HepG2 (cell line): ENCODE measurements around the gene NFE2L1. TPM values are rescaled to one million over a fixed set of nuclear protein-coding genes. Genes with fewer than 3 reads are reported as not detected.

ENCODE experiments used
- AHR ChIP-seq: IDR thresholded peaks from 2 replicates; pipeline ENCODE4 v1.6.1; 2018; ENCODE audit warnings: missing genetic modification reagents, missing compliant biosample characterization
- EEA1 ChIP-seq: sonication (generic); formaldehyde crosslinking; IDR thresholded peaks from 2 replicates; pipeline ENCODE4 v1.5.1; 2020; ENCODE audit warnings: mild to moderate bottlenecking, missing genetic modification reagents, borderline replicate concordance
- LBX2 ChIP-seq: sonication (generic); formaldehyde crosslinking; IDR thresholded peaks from 2 replicates; pipeline ENCODE4 v1.5.0; 2020; ENCODE audit warnings: missing genetic modification reagents, mild to moderate bottlenecking, borderline replicate concordance
- MBD4 ChIP-seq: IDR thresholded peaks from 2 replicates; pipeline ENCODE4 v1.6.1; 2012; ENCODE audit warnings: low read length, inconsistent platforms, borderline replicate concordance
- NBN ChIP-seq: fragments of 450-650 bp; conservative IDR thresholded peaks from 2 replicates; pipeline ENCODE4 v1.6.1; 2017
- NONO ChIP-seq, 2 experiments: fragments of 450-650 bp in 1 of 2; sonication (generic) in 1 of 2; formaldehyde crosslinking in 1 of 2; IDR thresholded peaks in 1 of 2; conservative IDR thresholded peaks in 1 of 2; 2 replicates each; pipeline versions ENCODE4 v1.6.1 to v1.8.0; 2017 to 2022; ENCODE audit warnings: mild to moderate bottlenecking in 1 of 2, missing genetic modification reagents in 1 of 2, moderate library complexity in 1 of 2
- SALL2 ChIP-seq: sonication (generic); formaldehyde crosslinking; IDR thresholded peaks from 2 replicates; pipeline ENCODE4 v1.8.1; 2023; ENCODE audit warnings: mild to moderate bottlenecking, missing genetic modification reagents, inconsistent platforms
- SMARCE1 ChIP-seq: fragments of 450-650 bp; IDR thresholded peaks from 2 replicates; pipeline ENCODE4 v1.6.1; 2017; ENCODE audit warnings: borderline replicate concordance
- ZBTB20 ChIP-seq: sonication (generic); formaldehyde crosslinking; IDR thresholded peaks from 2 replicates; pipeline ENCODE4 v1.8.1; 2023; ENCODE audit warnings: missing genetic modification reagents, low read depth, mild to moderate bottlenecking, borderline replicate concordance
- ZBTB38 ChIP-seq: sonication (generic); formaldehyde crosslinking; IDR thresholded peaks from 2 replicates; pipeline ENCODE4 v1.5.1; 2020; ENCODE audit warnings: mild to moderate bottlenecking, missing genetic modification reagents
- ZBTB4 ChIP-seq: sonication (generic); formaldehyde crosslinking; IDR thresholded peaks from 2 replicates; pipeline ENCODE4 v1.4.0; 2020; ENCODE audit warnings: missing genetic modification reagents, mild to moderate bottlenecking, borderline replicate concordance
- ZFP82 ChIP-seq: sonication (generic); formaldehyde crosslinking; IDR thresholded peaks from 2 replicates; pipeline ENCODE4 v1.5.1; 2020; ENCODE audit warnings: mild to moderate bottlenecking, missing genetic modification reagents, borderline replicate concordance
- ZMYM2 ChIP-seq: sonication (generic); formaldehyde crosslinking; IDR thresholded peaks from 2 replicates; pipeline ENCODE4 v1.8.0; 2022; ENCODE audit warnings: mild to moderate bottlenecking, missing genetic modification reagents
- ZNF619 ChIP-seq: sonication (generic); formaldehyde crosslinking; IDR thresholded peaks from 2 replicates; pipeline ENCODE4 v1.4.0; 2020; ENCODE audit warnings: mild to moderate bottlenecking, missing genetic modification reagents
- polyA plus RNA-seq, 8 experiments: library from polyadenylated mRNA; depleted of rRNA in 3 of 8; stranded (reverse) in 7 of 8; unstranded in 1 of 8; fragments of >200 nt; fragmentation: Illumina TruSeq in 4 of 8; extraction: Trizol in 4 of 8; gene quantifications; 2 replicates each; pipeline versions ENCODE4 v1.2.1 to v1.2.3, GENCODE V29; 2011 to 2016; ENCODE audit warnings: low read depth in 4 of 8, missing spikeins in 1 of 8, mixed read lengths in 1 of 8; ENCODE audit not compliant: insufficient read depth in 1 of 8
- total RNA-seq, 5 experiments: library from RNA; depleted of rRNA; stranded (reverse); fragments of >200 nt; fragmentation: Illumina TruSeq; extraction: Trizol; gene quantifications; 2 replicates each; pipeline ENCODE4 v1.2.3, GENCODE V29; 2016; ENCODE audit warnings: low read depth in 1 of 5
- TF ChIP-seq, protein P1 (sequence below): sonication (generic); formaldehyde crosslinking; IDR thresholded peaks from 2 replicates; pipeline ENCODE4 v1.4.0; 2020; ENCODE audit warnings: low read depth, mild to moderate bottlenecking, missing genetic modification reagents
- TF ChIP-seq, protein P2 (sequence below): sonication (generic); formaldehyde crosslinking; IDR thresholded peaks from 2 replicates; pipeline ENCODE4 v1.9.0; 2021; ENCODE audit warnings: mild to moderate bottlenecking, missing genetic modification reagents

Gene NFE2L1
- total and polyA plus RNA-seq, 2 of the 13 experiments (the other 11 are each of a cell fraction or from before 2014, with no cell fraction given): 67.0 to 234 TPM

DNA sequence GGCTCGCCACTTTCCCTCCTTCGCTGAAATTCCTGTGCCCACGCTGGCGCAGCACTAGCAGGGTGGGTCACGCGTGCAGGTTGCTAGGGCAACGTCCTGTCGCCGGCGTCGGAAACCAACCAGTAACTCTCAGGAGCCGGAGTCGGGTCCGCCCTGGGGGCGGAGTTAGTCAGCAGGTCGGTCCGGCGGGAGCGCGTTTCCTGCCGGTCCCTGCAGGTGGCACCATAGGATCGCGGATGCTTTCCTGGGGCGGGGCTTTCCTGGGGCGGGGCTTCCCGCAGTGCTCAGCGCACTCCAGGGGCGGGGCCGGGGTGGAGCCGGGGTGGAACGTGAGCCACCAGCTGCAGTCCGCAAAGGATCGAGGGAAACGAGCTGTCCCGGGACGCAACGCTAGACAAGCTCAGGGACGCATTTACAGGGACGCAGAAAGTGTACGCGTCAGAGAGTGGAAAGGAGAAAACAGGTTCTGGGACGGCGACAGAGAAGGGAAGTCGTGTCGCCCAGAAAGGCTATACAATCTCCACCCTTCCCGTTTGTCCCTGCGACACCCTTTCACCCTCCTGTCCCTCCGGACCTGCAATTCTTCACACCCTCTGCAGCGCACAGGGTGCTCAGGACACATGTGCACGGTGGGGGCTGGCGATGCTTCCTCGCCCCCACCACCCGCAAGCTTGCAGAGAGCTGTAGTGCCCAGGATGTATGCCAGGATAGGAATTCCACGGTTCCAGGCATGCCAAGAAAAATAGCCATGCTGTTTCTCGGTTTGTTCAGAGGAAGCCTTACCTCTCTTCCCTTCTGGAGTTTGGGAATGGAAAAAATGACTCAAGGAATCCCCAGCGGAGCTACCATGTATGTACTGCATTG lies 22.9 kb upstream of the NFE2L1 start (continued):
- TF ChIP-seq, protein P1, sequence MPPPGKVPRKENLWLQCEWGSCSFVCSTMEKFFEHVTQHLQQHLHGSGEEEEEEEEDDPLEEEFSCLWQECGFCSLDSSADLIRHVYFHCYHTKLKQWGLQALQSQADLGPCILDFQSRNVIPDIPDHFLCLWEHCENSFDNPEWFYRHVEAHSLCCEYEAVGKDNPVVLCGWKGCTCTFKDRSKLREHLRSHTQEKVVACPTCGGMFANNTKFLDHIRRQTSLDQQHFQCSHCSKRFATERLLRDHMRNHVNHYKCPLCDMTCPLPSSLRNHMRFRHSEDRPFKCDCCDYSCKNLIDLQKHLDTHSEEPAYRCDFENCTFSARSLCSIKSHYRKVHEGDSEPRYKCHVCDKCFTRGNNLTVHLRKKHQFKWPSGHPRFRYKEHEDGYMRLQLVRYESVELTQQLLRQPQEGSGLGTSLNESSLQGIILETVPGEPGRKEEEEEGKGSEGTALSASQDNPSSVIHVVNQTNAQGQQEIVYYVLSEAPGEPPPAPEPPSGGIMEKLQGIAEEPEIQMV: 0 out of 2 replicates have a peak, but pooled peaks have one; percentile 35
- peak; percentile 82 for TF ChIP-seq SALL2
- TF ChIP-seq AHR: peak; percentile 61
- no peak for TF ChIP-seq LBX2 (CRISPR knock-in tag)
- no peak for TF ChIP-seq ZBTB20
- TF ChIP-seq ZFP82 (CRISPR knock-in tag): no peak
- no peak for TF ChIP-seq NBN
- TF ChIP-seq ZBTB4 (CRISPR knock-in tag): no peak
- TF ChIP-seq MBD4: no peak
- TF ChIP-seq SMARCE1: no peak
- TF ChIP-seq, protein P2, sequence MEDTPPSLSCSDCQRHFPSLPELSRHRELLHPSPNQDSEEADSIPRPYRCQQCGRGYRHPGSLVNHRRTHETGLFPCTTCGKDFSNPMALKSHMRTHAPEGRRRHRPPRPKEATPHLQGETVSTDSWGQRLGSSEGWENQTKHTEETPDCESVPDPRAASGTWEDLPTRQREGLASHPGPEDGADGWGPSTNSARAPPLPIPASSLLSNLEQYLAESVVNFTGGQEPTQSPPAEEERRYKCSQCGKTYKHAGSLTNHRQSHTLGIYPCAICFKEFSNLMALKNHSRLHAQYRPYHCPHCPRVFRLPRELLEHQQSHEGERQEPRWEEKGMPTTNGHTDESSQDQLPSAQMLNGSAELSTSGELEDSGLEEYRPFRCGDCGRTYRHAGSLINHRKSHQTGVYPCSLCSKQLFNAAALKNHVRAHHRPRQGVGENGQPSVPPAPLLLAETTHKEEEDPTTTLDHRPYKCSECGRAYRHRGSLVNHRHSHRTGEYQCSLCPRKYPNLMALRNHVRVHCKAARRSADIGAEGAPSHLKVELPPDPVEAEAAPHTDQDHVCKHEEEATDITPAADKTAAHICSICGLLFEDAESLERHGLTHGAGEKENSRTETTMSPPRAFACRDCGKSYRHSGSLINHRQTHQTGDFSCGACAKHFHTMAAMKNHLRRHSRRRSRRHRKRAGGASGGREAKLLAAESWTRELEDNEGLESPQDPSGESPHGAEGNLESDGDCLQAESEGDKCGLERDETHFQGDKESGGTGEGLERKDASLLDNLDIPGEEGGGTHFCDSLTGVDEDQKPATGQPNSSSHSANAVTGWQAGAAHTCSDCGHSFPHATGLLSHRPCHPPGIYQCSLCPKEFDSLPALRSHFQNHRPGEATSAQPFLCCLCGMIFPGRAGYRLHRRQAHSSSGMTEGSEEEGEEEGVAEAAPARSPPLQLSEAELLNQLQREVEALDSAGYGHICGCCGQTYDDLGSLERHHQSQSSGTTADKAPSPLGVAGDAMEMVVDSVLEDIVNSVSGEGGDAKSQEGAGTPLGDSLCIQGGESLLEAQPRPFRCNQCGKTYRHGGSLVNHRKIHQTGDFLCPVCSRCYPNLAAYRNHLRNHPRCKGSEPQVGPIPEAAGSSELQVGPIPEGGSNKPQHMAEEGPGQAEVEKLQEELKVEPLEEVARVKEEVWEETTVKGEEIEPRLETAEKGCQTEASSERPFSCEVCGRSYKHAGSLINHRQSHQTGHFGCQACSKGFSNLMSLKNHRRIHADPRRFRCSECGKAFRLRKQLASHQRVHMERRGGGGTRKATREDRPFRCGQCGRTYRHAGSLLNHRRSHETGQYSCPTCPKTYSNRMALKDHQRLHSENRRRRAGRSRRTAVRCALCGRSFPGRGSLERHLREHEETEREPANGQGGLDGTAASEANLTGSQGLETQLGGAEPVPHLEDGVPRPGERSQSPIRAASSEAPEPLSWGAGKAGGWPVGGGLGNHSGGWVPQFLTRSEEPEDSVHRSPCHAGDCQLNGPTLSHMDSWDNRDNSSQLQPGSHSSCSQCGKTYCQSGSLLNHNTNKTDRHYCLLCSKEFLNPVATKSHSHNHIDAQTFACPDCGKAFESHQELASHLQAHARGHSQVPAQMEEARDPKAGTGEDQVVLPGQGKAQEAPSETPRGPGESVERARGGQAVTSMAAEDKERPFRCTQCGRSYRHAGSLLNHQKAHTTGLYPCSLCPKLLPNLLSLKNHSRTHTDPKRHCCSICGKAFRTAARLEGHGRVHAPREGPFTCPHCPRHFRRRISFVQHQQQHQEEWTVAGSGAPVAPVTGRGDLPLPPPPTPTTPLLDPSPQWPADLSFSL (CRISPR knock-in tag): no peak
- TF ChIP-seq ZNF619 (CRISPR knock-in tag): no peak
- no peak for TF ChIP-seq EEA1 (CRISPR knock-in tag)
- no peak for TF ChIP-seq ZMYM2 (CRISPR knock-in tag)
- peak; percentile 14; the same call in 1 of the 2 replicates for TF ChIP-seq ZBTB38 (CRISPR knock-in tag)
- TF ChIP-seq NONO (IDR thresholded peaks at IDR 0.05): no peak
- peak; percentile 51; the same call in 1 of the 2 replicates for TF ChIP-seq NONO (CRISPR knock-in tag; conservative IDR thresholded peaks at IDR 0.05)
